ENCODE results near the gene CTDSPL. TPM values are rescaled to one million over a fixed set of nuclear protein-coding genes. Genes with fewer than 3 reads are reported as not detected.
"Not testable (repeated sequence)": the region's sequence is repeated elsewhere in the genome, so short reads cannot be mapped to it uniquely, and the experiment has no call there.

CTDSPL gene
- total and polyA plus RNA-seq, 5 donors from 2014 or later, result 0.08 to 1.7 TPM; not detected in 3

DNA sequence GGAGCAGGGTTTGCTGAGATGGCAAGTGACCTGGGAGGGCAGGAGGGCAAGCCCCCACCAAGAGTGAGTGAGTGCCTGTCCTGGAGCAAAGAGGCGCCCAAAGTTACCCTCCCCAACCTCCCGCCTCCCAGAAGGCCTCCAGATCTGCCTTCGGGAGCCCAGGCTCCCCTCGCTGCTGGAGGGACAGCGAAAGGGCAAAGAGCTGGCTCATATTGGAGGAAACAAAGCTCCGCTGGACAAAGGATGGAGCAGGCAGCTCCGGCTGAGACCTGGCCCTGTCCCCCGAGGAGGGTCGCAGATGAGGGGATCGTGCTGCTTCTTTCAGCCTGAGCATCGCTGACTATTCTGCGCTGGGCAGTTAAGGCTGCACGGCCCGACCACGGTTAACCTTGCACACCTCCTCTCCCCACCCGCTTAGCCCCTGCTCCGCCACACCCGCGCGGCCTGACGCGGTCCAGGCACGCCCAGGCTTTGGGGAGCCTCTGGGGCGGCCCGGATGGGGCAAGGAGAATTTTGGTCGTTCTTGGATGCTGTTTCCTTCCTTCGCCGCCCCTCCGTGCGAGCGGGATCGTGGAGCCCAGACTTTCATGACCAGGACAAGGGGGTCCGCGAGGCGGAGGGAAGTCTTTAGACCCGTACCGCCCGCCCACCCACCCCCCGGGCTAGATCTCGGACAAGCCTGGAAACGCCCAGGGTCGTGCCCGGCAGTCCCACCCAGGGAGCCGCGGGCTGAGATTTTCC, 167.1 kb downstream of the CTDSPL start:
- Histone ChIP-seq H3K9me3 (ENCODE audit: control insufficient read depth in 2 of 2, low read length in 2 of 2) (no peaks in the 10 kb centered on the region), H3K36me3 (ENCODE audit: control insufficient read depth, insufficient read depth, low read length) (no peaks in the 10 kb centered on the region), H3K4me1 (ENCODE audit: control insufficient read depth, insufficient read depth, low read length, poor library complexity, severe bottlenecking) (peaks cover 46% of the 10 kb centered on the region), H3K27me3 (ENCODE audit: control insufficient read depth, insufficient read depth, low read length) (no peaks in the 10 kb centered on the region), H3K4me3 (ENCODE audit: low read depth, low read length) (no peak overlapping the region), H3K27ac (ENCODE audit: insufficient read depth, low read length, poor library complexity, severe bottlenecking) (no peak overlapping the region)
- no peak for DNase-seq
- peak overlapping the region; percentile 73 to 86 (median 82) for H3K4me3 Mint-ChIP-seq
- H3K27me3 Mint-ChIP-seq, result peaks cover 16% of the 10 kb centered on the region
- no peaks in the 10 kb centered on the region for H3K9me3 Mint-ChIP-seq
- H3K36me3 Mint-ChIP-seq, result no peaks in the 10 kb centered on the region
- H3K4me1 Mint-ChIP-seq, result peaks cover 0 to 57% (median 30%) of the 10 kb centered on the region in 4 donors
- no peak for ATAC-seq (ENCODE audit: low read depth in 2 of 2)
- peak overlapping the region in 1 of 3 donors; percentile 76 for H3K27ac Mint-ChIP-seq

- no peaks in the 10 kb centered on the region for H3K36me3 Mint-ChIP-seq
- DNase-seq, result peak; percentile 35 to 62 (median 41)
- no peaks in the 10 kb centered on the region for H3K9me3 Mint-ChIP-seq
- peak within 1 kb of the TSS; percentile 73 to 86 (median 83) for H3K4me3 Mint-ChIP-seq
- H3K27me3 Mint-ChIP-seq, result peaks cover 16% of the 10 kb centered on the region
- peak within 1 kb of the TSS; percentile 32 for H3K4me3 ChIP-seq (ENCODE audit: low read depth, low read length)
- peak within 1 kb of the TSS in 2 of 3 donors; percentile 26 to 76 for H3K27ac Mint-ChIP-seq
- peaks cover 40% of the 10 kb centered on the region for H3K4me1 ChIP-seq (ENCODE audit: control insufficient read depth, insufficient read depth, low read length, poor library complexity, severe bottlenecking)
- no peaks in the 10 kb centered on the region for H3K36me3 ChIP-seq (ENCODE audit: control insufficient read depth, insufficient read depth, low read length)
- H3K27me3 ChIP-seq (ENCODE audit: control insufficient read depth, insufficient read depth, low read length), result no peaks in the 10 kb centered on the region
- peak within 1 kb of the TSS; percentile 5 for H3K27ac ChIP-seq (ENCODE audit: insufficient read depth, low read length, poor library complexity, severe bottlenecking)
- H3K4me1 Mint-ChIP-seq, result peaks cover 0 to 50% (median 29%) of the 10 kb centered on the region in 4 donors
- ATAC-seq (ENCODE audit: low read depth in 2 of 2), result no peak
- no peaks in the 10 kb centered on the region for H3K9me3 ChIP-seq (ENCODE audit: control insufficient read depth in 2 of 2, low read length in 2 of 2)
Measured at GRCh38 chr3:38029400-38030125, 167.9 kb downstream of the CTDSPL start, which contains the start of gene PLCD1. PLCD1 (minus strand) TSS chr3:38029642; CDS start chr3:38029539, 103 bp downstream.

DNA sequence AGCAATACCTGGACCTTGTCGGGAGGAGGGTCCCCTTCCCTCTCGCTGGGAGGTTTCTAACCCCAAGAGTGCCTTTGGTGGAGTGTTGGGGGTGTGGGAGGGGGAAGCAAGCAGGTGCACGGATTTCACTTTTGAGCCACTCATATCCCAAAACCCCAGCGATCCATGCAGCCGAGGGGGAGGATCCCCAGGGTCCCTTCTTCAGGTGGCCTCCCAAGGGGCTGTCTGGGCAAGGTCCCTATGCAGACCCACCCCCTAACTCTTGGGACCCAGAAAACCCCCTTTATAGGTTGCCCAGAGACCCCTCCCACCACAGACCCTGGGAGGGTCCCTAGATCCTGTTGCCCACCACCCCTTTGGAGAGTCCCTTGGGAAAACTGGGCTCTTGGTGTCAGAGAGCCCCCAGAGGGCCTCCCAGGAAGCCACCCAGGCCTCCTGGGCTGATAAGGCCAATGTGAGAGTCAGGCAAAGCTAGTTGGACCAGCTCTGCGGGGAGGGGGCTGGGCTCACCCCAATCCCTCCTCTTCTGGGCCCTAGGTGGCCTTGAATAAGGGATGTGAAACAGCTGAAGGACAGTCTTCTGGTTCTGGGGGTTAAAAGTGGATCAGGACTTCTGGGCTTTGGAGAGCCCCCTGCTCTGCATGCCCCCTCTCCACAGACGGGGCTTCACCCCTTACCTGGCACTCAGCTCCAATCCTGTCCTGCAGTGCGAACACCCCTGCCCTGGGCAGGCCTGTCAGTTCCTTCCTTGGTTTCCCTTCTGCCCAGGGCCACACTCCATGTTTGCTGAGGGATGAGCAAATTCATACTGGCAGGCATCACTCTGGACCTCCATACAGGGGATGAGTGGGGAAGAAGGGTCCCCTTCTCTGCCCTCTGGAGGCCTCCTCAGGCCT, 168.7 kb downstream of the CTDSPL start:
- Histone ChIP-seq H3K27me3 (ENCODE audit: control insufficient read depth, insufficient read depth, low read length) (no peaks in the 10 kb centered on the region), H3K9me3 (ENCODE audit: control insufficient read depth in 2 of 2, low read length in 2 of 2) (no peaks in the 10 kb centered on the region), H3K4me3 (ENCODE audit: low read depth, low read length) (peak overlapping the region; percentile 32), H3K36me3 (ENCODE audit: control insufficient read depth, insufficient read depth, low read length) (no peaks in the 10 kb centered on the region), H3K27ac (ENCODE audit: insufficient read depth, low read length, poor library complexity, severe bottlenecking) (no peak overlapping the region), H3K4me1 (ENCODE audit: control insufficient read depth, insufficient read depth, low read length, poor library complexity, severe bottlenecking) (peaks cover 37% of the 10 kb centered on the region)
- Mint-ChIP-seq H3K9me3 (no peaks in the 10 kb centered on the region), H3K27me3 (peaks cover 16% of the 10 kb centered on the region), H3K27ac (peak overlapping the region in 2 of 3 donors; percentile 58 to 92), H3K4me1 (peaks cover 0 to 42% (median 25%) of the 10 kb centered on the region in 4 donors), H3K36me3 (no peaks in the 10 kb centered on the region), H3K4me3 (peak overlapping the region; percentile 61 to 89 (median 80))
- DNase-seq, result no peak
- ATAC-seq (ENCODE audit: low read depth in 2 of 2), result no peak

- DNase-seq (peak; percentile 26 to 86 (median 30)), ATAC-seq (ENCODE audit: low read depth in 2 of 2) (peak; percentile 96 to 97)
- Histone ChIP-seq H3K36me3 (ENCODE audit: control insufficient read depth, insufficient read depth, low read length) (no peaks in the 10 kb centered on the region), H3K9me3 (ENCODE audit: control insufficient read depth in 2 of 2, low read length in 2 of 2) (no peaks in the 10 kb centered on the region), H3K27ac (ENCODE audit: insufficient read depth, low read length, poor library complexity, severe bottlenecking) (no peak overlapping the region), H3K27me3 (ENCODE audit: control insufficient read depth, insufficient read depth, low read length) (no peaks in the 10 kb centered on the region), H3K4me1 (ENCODE audit: control insufficient read depth, insufficient read depth, low read length, poor library complexity, severe bottlenecking) (peaks cover 29% of the 10 kb centered on the region), H3K4me3 (ENCODE audit: low read depth, low read length) (no peak overlapping the region)
- Mint-ChIP-seq H3K4me1 (peaks cover 0 to 36% (median 20%) of the 10 kb centered on the region in 4 donors), H3K27ac (peak overlapping the region; percentile 58 to 92 (median 79)), H3K36me3 (no peaks in the 10 kb centered on the region), H3K4me3 (peak overlapping the region; percentile 77 to 93 (median 86)), H3K9me3 (no peaks in the 10 kb centered on the region), H3K27me3 (peaks cover 16% of the 10 kb centered on the region)
Measured at GRCh38 chr3:38031022-38031994, 169.6 kb downstream of the CTDSPL start.

- Histone ChIP-seq H3K9me3 (ENCODE audit: control insufficient read depth in 2 of 2, low read length in 2 of 2) (no peaks in the 10 kb centered on the region), H3K36me3 (ENCODE audit: control insufficient read depth, insufficient read depth, low read length) (no peaks in the 10 kb centered on the region), H3K27me3 (ENCODE audit: control insufficient read depth, insufficient read depth, low read length) (no peaks in the 10 kb centered on the region), H3K4me1 (ENCODE audit: control insufficient read depth, insufficient read depth, low read length, poor library complexity, severe bottlenecking) (peaks cover 31% of the 10 kb centered on the region), H3K4me3 (ENCODE audit: low read depth, low read length) (no peak overlapping the region), H3K27ac (ENCODE audit: insufficient read depth, low read length, poor library complexity, severe bottlenecking) (no peak overlapping the region)
- peaks cover 16% of the 10 kb centered on the region for H3K27me3 Mint-ChIP-seq
- no peaks in the 10 kb centered on the region for H3K36me3 Mint-ChIP-seq
- no peak for ATAC-seq (ENCODE audit: low read depth in 2 of 2)
- peaks cover 0 to 41% (median 20%) of the 10 kb centered on the region in 4 donors for H3K4me1 Mint-ChIP-seq
- no peak for DNase-seq
- H3K9me3 Mint-ChIP-seq, result no peaks in the 10 kb centered on the region
- peak overlapping the region in 1 of 4 donors; percentile 84 for H3K4me3 Mint-ChIP-seq
- no peak overlapping the region for H3K27ac Mint-ChIP-seq
Measured at GRCh38 chr3:38032328-38032865, 170.7 kb downstream of the CTDSPL start.

GRCh38 chr3:38033586-38033985, 171.9 kb downstream of the CTDSPL start:
- not testable (repeated sequence) for H3K9me3 Mint-ChIP-seq; H3K9me3 ChIP-seq (ENCODE audit: control insufficient read depth in 2 of 2, low read length in 2 of 2); ATAC-seq (ENCODE audit: low read depth in 2 of 2)

More at GRCh38 chr3:38033586-38033985, 171.9 kb downstream of the CTDSPL start:
- H3K4me3 ChIP-seq (ENCODE audit: low read depth, low read length); H3K27me3 ChIP-seq (ENCODE audit: control insufficient read depth, insufficient read depth, low read length); DNase-seq; H3K36me3 Mint-ChIP-seq; H3K36me3 ChIP-seq (ENCODE audit: control insufficient read depth, insufficient read depth, low read length); H3K27me3 Mint-ChIP-seq; H3K27ac ChIP-seq (ENCODE audit: insufficient read depth, low read length, poor library complexity, severe bottlenecking): not testable (repeated sequence)
- H3K4me1 ChIP-seq (ENCODE audit: control insufficient read depth, insufficient read depth, low read length, poor library complexity, severe bottlenecking), result peaks cover 42% of the 10 kb centered on the region
- Mint-ChIP-seq H3K4me3 (peak overlapping the region in 1 of 4 donors; percentile 77), H3K27ac (peak overlapping the region in 2 of 3 donors; percentile 52 to 90), H3K4me1 (peaks cover 8 to 42% (median 24%) of the 10 kb centered on the region in 4 donors)
